T47D (cell line): Measurements from ENCODE around the gene KDM4C.
"Not testable (repeated sequence)": the region's sequence is repeated elsewhere in the genome, so short reads cannot be mapped to it uniquely, and the experiment has no call there.

Source experiments
- DNase-seq, 2 experiments: peaks; one replicate each; pipeline versions ENCODE4 v3.0.0 to v3.0.0-alpha.2; 2011 to 2012; ENCODE audit warnings: low read depth in 1 of 2, low spot score in 1 of 2
- JUND ChIP-seq: IDR thresholded peaks from 2 replicates; pipeline ENCODE4 v1.6.1; 2012; ENCODE audit warnings: low read depth
- in situ Hi-C: cut with HindIII; loops from 2 replicates; pipeline ENCODE4 v1.10.0; 2016; ENCODE audit warnings: low sequenced_read_pairs, low pct_unique_long_range_greater_than_20kb

KDM4C gene

DNA sequence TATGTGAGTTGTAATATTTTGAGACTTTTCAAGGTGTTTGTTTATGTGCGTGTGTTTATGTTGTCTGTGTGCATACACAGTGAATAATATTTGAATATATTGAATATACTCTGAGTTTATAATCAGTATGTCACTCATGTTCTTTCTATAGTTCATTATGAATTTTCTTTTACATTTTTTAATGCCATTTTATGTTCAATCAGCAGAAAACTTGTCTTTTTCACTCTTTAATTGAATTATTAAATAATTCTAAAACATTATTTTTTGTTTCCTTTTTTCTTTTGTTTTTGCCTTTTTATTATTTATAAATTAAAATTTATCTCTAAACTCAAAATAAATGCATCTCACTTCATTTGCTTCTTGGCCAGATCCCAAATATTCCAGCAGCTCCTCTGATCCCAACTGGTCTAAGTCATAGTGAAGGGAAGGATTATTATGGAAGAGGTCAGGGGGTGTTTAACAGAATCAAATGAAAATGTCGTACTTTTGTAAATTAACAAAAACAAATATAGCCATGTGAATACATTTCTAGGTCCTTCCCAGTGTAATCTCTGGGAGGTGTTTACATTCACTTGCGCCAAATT is 188.9 kb downstream of the KDM4C start:
- TF ChIP-seq JUND = no peak
- in situ Hi-C loops = no loop called here
- no peak for DNase-seq

- DNase-seq, in situ Hi-C loops: not testable (repeated sequence)
Observed at GRCh38 chr9:6948921-6949320, 191.1 kb downstream of the KDM4C start.

- no peak for TF ChIP-seq JUND
- no peak for DNase-seq
- in situ Hi-C loops = no loop called here
Observed at GRCh38 chr9:6955251-6955921, 197.6 kb downstream of the KDM4C start.

- TF ChIP-seq JUND = no peak
- DNase-seq = no peak
- in situ Hi-C loops = no loop called here
Observed at GRCh38 chr9:6956879-6957278, 199.1 kb downstream of the KDM4C start.

GRCh38 chr9:6959270-6960000 is 201.7 kb downstream of the KDM4C start:
- no peak for DNase-seq
- TF ChIP-seq JUND = no peak
- in situ Hi-C loops = no loop called here

GRCh38 chr9:6960777-6961176 is 203.0 kb downstream of the KDM4C start:
- no peak for TF ChIP-seq JUND
- no peak for DNase-seq
- in situ Hi-C loops = no loop called here

GRCh38 chr9:6961845-6962522 is 204.2 kb downstream of the KDM4C start:
- no peak for DNase-seq
- in situ Hi-C loops = no loop called here
- TF ChIP-seq JUND = no peak

DNA sequence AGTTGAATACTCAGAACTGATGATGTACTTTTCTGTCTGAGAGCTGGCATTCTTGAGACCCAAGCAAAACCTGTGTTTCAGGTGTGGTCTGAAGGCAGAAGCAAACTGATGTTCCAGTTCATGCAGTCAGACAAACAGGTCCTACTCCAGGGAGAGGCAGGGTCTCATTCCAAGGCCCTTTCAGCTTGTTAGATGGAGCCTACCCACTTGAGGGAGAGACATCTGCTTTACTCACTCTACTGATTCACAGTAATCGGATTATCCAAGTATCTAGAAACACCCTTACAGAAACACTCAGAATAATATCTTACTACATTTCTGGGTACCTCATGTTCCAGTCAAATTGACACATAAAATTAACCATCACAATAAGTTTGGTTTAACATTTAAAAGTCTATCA is 207.8 kb downstream of the KDM4C start:
- DNase-seq = no peak
- in situ Hi-C loops = no loop called here
- TF ChIP-seq JUND = no peak

DNA sequence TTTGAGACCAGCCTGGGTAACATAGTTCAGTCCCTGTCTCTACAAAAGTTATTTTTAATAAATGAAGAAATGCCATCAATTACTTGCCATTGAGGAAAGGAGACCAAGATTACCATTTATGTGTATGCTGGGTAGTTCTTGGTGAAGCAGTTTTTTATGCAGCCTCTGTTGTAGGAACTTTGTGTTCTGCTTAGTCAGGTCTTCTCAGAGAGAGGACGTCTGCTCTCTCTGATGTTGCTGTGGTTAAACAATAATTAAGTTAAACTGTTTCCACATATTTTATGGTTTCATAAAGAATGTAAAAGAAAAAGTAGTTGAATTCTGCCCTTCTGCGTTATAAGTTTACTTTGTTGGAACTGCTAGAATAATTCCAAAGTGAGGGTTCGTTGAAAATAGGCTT is 210.5 kb downstream of the KDM4C start:
- TF ChIP-seq JUND = no peak
- DNase-seq = no peak
- in situ Hi-C loops = no loop called here

DNA sequence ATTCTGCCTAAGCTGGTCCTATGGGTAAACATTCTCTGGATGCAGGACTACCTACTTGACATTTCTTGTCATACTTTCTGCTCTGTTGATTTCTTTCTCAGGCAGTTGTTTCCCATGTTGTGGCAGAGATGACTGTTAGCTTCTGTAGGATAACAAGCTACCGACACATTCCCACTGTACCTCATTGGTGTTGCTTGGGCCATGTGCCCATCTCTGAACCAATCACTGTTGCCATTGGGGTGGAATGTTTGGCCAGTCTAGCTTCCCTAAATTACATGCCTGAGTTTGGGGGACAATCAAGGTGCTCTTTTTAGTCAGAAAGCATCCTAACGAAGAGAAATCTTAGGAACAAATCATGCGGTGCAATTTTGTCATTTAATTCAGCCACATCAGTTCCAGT is 212.0 kb downstream of the KDM4C start:
- no peak for TF ChIP-seq JUND
- DNase-seq = no peak
- in situ Hi-C loops = no loop called here

DNA sequence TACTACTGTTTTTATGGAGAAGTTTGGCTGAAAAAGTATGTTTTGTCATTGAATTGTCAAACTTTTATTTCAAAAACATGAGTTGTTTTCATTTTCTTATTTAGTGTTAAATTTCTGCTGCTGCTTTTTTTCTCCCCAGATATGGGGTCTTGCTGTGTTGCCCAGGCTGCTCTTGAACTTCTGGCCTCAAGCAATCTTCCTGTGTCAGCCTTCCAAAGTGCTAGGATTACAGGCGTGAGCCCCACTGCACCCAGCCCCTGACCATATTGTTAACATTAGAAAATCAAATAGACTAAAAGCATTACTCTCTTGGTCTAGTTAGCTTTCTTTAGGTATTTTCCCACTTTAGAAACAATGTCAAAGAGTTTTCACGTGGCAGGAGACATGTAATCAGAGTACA is 215.3 kb downstream of the KDM4C start:
- in situ Hi-C loops = no loop called here
- TF ChIP-seq JUND = no peak
- no peak for DNase-seq

- TF ChIP-seq JUND = no peak
- in situ Hi-C loops = no loop called here
- DNase-seq = no peak
Observed at GRCh38 chr9:6973762-6974161, 216.0 kb downstream of the KDM4C start.

DNA sequence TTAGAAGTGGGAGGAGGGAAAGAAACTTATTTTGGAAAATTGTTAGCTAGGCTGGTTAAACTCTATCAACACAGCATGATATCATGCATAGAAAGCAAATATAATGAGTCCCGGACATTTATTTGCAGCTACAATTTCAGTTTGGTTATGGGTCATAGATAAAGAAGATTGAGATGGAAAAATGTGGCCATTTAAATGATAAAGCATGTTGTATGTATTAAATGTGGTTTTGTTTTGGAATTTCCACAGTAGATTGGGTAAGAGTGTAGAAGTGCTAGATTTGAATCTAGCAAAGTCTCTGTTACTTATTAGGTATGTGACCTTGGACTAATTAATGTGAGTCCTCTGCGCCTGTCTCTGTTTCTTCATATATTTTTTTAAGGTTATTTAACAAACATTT is 217.4 kb downstream of the KDM4C start:
- in situ Hi-C loops = no loop called here
- no peak for DNase-seq
- no peak for TF ChIP-seq JUND
